ENCODE results near the gene FGF16.
"Not testable (repeated sequence)": the region's sequence is repeated elsewhere in the genome, so short reads cannot be mapped to it uniquely, and the experiment has no call there.

The FGF16 gene

DNA sequence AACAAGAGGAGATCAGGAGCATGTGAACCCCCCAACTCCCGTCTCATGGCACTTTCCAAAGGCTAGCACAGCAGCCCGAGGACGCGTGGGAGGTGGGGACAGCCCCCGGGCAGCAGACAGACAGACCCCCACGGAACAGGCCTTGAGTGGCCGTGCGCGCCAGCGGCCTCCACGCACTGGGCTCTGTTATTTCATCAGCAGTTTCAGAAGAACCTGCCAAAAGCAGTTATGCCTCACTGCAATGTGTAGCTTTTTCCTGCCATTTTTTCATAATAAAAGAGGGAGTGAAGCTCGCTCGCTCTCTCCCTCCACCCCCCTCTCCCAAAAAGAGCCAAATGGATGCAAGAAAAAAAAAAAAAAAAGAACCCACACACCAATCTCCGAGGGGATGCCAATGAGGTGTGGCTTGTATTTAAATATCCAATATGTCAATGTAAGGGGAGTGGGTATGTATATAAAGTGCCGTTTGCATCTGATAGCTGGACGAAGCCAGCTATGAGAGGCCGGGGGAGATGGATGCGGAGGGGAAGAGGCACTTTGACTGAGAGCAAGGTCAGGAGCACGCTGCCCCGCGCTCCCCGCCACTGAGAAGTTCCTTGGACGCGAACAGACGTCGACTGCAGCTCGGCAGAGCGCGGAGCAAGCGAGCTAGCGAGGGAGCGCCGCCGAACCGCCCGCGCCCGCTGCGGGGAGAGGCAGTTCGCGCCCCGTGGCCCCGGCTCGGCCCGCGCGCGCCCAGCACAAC, at the start of gene FGF16:
Gene FGF16, plus strand, starts transcription at position 482 of the 745 bp plus-strand sequence. CDS start 286 bp downstream, outside the sequence.
- DNase-seq (ENCODE audit: low read depth in 2 of 2), result no peak

DNA sequence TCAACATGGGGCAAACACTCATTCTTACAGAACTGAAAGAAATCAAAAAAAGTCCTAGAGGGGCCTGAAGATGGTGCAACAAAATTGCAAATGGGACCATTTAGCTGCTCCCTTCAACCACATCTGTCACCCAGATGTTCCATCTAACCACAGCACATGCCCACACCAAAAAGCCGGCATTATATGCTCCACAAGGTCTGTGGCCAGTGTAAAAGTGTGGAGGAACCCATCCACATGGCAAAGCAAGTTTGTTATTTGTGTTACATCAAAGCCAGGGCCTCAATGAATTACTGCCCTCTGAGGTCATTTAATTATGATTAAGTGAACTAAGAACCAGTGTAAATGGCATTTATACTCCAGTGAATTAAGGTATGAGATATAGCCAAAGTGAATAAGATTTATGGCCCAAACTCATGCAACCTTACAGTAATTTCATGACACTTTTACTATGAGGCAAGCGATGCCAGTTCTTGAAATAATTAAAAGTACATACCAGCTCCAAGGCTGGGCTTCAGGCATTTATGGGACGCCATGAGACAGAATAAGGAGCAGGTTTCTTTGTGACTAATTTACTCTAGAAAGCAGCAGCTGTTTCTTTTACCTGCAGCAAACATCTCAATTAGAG, 48.7 kb upstream of the FGF16 start:
- DNase-seq (ENCODE audit: low read depth in 2 of 2), result no peak

GRCh38 chrX:77404419-77404818, 42.8 kb upstream of the FGF16 start:
- no peak for DNase-seq (ENCODE audit: low read depth in 2 of 2)

GRCh38 chrX:77407821-77408220, 39.4 kb upstream of the FGF16 start:
- not testable (repeated sequence) for DNase-seq (ENCODE audit: low read depth in 2 of 2)

DNA sequence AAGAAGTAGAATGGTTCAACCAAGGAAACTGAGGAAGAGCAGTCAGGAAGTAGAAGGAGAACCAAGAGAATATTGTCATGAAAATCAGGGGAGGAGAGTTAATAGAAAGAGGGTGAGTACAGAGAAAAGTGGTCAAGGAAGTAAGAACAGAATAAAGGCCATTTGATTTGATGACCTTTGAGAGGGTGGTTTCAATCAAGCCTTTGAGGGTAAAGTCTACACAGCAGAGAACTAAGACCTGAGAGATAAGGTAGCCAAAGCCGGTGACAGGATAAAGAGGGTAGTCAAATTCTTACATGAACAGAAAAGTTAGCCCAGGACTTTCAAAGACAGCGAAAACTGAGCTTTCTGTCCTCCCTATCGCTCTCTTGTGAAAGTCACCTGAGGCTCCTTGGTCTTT, 34.6 kb upstream of the FGF16 start:
- no peak for DNase-seq (ENCODE audit: low read depth in 2 of 2)

- no peak for DNase-seq (ENCODE audit: low read depth in 2 of 2)
These were observed 32.0 kb upstream of the FGF16 start for GRCh38 chrX:77415161-77415560.

- no peak for DNase-seq (ENCODE audit: low read depth in 2 of 2)
These were observed 31.3 kb upstream of the FGF16 start for GRCh38 chrX:77415882-77416281.

DNA sequence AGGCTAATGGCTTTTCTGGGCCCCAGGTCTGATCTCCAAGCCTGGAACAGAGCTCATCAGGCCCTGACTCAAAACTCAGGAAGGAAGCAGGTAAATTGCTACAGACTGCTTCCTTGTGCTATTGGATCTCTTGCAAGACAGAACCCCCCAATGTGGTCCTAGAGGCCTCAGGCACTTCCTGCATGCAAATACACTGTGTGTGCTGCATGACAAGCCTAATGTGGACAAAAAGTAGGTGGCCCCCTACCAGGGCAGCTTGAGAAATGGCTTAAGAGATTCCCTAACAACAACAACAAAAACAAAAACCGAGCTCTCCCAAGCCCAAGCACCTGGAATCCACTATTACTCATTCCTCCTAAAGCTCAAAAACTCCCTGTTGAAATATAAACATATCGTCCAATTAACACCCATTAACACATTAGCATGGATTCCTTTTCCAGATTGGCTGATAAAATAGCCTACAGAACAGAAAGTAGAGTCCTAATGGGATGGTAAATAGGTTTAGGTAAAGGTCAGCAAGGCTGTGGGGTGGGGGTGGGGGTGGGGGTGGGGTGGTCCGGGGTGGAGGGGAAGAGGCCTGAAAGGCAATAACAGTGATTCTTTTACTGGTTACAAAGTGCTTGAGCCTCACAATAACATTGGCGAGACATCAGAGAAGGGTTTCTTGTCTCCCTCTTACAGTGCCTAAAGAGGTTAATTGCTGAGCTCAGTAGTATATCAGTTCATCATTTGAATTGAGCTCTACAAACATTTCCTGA, 24.1 kb upstream of the FGF16 start:
- no peak for DNase-seq (ENCODE audit: low read depth in 2 of 2)

- DNase-seq (ENCODE audit: low read depth in 2 of 2), result no peak
These were observed 20.4 kb upstream of the FGF16 start for GRCh38 chrX:77426811-77427210.

- no peak for DNase-seq (ENCODE audit: low read depth in 2 of 2)
These were observed 19.6 kb upstream of the FGF16 start for GRCh38 chrX:77427611-77428010.

- no peak for DNase-seq (ENCODE audit: low read depth in 2 of 2)
These were observed 18.6 kb upstream of the FGF16 start for GRCh38 chrX:77428551-77428950.

DNA sequence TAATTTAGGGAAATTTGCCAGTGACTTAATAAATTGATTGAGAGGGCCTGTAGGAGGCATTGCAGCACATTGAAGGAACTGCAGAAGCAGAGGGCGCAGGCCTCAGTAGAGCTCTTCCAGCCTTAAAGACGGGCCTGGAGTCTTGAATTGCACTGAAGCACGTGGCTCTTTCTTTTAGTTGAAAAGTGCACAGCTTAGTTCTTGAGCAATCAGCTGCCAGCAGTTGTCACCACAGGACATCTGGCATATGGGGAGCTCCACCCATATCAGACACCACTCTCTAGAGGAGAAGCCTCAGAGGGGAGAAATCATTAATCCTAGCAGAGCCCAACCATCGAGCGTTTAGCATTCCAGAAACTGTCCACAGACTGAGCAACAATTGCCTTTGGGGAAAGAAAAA, 16.0 kb upstream of the FGF16 start:
- DNase-seq (ENCODE audit: low read depth in 2 of 2), result no peak

DNA sequence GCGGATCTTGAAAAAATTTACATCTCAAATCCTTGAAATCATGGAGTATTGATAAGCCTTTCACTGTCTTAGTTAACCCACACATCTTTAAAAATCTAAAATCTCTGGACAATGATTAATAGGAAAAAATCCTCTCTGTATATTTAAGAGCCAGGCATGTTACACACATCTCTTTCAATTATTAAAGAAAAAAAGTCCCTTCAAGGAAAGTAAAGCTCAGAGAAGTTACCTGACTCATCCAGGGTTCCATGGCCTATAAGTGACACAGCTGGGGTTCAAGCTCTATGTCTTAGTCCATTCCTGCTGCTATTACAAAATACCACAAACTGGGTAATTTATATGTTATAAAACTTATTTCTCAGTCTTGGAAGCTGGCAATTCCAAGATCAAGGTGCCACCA, 14.2 kb upstream of the FGF16 start:
- no peak for DNase-seq (ENCODE audit: low read depth in 2 of 2)

- no peak for DNase-seq (ENCODE audit: low read depth in 2 of 2)
These were observed 12.2 kb upstream of the FGF16 start for GRCh38 chrX:77434962-77435361.

GRCh38 chrX:77436271-77436670, 10.9 kb upstream of the FGF16 start:
- no peak for DNase-seq (ENCODE audit: low read depth in 2 of 2)

DNA sequence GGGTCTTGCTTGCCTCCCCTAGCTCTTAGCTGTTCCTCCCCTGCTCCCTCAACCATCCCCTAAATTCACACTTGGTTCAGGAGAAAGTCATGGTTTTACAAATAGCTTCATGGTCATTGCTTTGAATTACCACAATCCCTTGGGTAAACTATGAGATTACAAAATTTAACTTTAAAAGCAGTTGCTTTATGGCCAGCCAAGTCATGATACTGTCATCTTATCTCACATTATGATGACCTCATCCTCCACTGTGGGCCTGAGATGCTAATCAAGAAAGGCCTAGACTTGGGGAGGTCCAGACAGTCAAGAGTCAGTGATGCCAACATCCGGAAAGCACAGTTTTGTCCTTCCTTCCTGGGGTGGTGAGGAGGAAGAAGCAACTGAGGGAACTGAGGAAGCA, 10.5 kb upstream of the FGF16 start:
- no peak for DNase-seq (ENCODE audit: low read depth in 2 of 2)

GRCh38 chrX:77440330-77440729, 6.9 kb upstream of the FGF16 start:
- DNase-seq (ENCODE audit: low read depth in 2 of 2), result no peak

GRCh38 chrX:77441033-77441432, 6.2 kb upstream of the FGF16 start:
- no peak for DNase-seq (ENCODE audit: low read depth in 2 of 2)

DNA sequence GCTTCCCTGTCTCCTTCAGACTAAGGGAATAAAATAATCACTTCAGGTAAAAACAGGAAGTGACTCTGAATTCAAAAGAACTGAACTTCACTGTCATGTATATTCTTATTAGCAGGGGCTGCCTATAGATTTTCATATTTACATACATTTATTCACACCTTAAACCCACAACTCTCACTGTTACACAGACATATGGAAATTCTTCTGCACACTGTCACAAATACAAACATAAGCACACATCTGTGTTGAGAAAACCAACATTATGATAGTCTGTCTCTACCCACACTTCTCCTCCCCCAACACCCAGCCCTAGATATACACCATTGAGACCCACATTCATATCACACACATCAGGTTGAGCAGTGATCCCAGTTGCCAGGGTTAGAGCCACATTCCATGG, 5.7 kb upstream of the FGF16 start:
- no peak for DNase-seq (ENCODE audit: low read depth in 2 of 2)

GRCh38 chrX:77442728-77443127, 4.5 kb upstream of the FGF16 start:
- no peak for DNase-seq (ENCODE audit: low read depth in 2 of 2)

DNA sequence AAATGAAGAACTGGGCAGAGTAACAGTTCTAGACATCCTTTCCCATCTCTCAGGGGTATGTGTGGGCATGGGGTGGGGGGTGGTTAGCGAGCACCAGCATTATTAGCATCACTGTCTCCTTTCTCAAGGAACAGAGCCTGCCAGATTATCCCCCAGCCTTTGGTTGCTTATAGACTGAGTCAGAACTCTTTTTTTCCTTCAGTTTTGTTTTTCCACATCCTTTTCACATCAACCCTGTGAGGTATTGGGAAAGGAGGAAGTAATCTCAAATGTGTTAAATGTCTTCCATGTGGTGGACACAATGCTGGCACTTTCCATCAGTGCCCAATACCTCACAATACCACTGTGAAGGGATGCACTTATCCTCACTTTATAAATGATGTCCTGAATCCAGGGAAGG, 3.1 kb upstream of the FGF16 start:
- no peak for DNase-seq (ENCODE audit: low read depth in 2 of 2)

DNA sequence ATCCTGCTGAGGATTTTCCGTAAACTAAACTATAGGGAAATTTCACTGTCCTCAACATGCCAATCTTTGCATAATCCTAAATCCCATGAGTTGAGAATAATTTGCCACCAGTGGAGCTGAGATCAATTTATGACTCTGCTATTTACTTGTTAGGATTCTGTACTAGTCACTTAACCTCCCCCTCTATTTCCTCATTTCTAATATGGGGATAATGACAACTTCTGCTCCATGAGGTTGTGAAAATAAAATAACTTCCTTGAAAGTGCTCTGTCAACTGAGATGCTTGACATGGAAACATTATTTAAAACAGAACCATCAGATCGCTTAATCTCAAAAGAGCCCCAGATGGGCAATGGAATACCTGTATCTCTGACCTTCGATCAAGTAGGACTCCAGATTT, 2.6 kb upstream of the FGF16 start:
- DNase-seq (ENCODE audit: low read depth in 2 of 2), result no peak

- no peak for DNase-seq (ENCODE audit: low read depth in 2 of 2)
These were observed 1.1 kb upstream of the FGF16 start for GRCh38 chrX:77446029-77446585.

Data from stimulated activated CD8-positive, alpha-beta memory T cell treated with anti-CD3 and anti-CD28 coated beads, Interleukin-15, amount 100 ng/mL, for 4 hours (primary cell).